Measurements from ENCODE around the gene CEP250.

The CEP250 gene

GRCh38 chr20:35463455-35464300 is 8.3 kb downstream of the CEP250 start:
- TF ChIP-seq, protein P1, sequence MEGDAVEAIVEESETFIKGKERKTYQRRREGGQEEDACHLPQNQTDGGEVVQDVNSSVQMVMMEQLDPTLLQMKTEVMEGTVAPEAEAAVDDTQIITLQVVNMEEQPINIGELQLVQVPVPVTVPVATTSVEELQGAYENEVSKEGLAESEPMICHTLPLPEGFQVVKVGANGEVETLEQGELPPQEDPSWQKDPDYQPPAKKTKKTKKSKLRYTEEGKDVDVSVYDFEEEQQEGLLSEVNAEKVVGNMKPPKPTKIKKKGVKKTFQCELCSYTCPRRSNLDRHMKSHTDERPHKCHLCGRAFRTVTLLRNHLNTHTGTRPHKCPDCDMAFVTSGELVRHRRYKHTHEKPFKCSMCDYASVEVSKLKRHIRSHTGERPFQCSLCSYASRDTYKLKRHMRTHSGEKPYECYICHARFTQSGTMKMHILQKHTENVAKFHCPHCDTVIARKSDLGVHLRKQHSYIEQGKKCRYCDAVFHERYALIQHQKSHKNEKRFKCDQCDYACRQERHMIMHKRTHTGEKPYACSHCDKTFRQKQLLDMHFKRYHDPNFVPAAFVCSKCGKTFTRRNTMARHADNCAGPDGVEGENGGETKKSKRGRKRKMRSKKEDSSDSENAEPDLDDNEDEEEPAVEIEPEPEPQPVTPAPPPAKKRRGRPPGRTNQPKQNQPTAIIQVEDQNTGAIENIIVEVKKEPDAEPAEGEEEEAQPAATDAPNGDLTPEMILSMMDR (IDR thresholded peaks at IDR 0.05; ENCODE audit: extremely low read depth, insufficient read depth, missing control alignments), result peak; percentile 74
- peak; percentile 67 for DNase-seq (ENCODE audit: low spot score)
- in situ Hi-C loops (cut with MboI; ENCODE audit: low pct_unique_long_range_greater_than_20kb, low sequenced_read_pairs, unreplicated experiment), result no loop called here

DNA sequence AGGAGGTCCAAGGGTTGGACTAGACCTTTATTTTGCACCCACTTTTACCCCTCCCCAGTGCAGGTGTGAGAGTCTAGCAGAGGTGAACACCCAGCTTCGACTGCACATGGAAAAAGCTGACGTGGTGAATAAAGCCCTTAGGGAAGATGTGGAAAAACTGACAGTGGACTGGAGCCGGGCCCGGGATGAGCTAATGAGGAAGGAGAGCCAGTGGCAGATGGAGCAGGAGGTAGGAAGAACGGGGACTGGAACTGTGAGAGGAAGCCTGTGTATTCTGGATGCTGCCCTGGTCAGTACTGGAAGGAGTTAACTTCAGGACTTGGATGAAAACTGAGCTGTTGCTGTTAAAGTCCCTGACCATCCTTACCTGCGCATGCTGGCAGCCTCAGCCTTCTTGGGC is 10.6 kb downstream of the CEP250 start:
- no peak for DNase-seq (ENCODE audit: low spot score)
- TF ChIP-seq, protein P1 (IDR thresholded peaks at IDR 0.05; ENCODE audit: extremely low read depth, insufficient read depth, missing control alignments), result no peak
- in situ Hi-C loops (cut with MboI; ENCODE audit: low pct_unique_long_range_greater_than_20kb, low sequenced_read_pairs, unreplicated experiment), result no loop called here

DNA sequence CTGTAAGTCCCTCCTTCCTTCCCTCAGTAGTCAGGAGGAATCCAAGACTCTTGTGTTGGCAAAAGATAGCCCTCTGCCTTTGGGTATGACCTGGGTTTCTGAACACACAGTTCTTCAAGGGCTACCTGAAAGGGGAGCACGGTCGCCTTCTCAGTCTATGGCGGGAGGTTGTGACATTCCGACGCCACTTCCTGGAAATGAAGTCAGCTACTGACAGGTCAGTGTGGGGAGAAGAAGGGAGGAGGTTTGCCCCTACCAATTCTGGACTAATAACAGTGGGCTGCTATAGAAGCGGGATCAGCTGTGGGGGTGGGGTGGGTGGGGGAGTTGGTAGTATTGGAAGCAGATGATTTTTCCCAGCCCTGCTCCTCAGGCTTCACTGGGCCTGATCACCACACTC is 11.5 kb downstream of the CEP250 start:
- DNase-seq (ENCODE audit: low spot score), result no peak
- in situ Hi-C loops (cut with MboI; ENCODE audit: low pct_unique_long_range_greater_than_20kb, low sequenced_read_pairs, unreplicated experiment), result no loop called here
- TF ChIP-seq, protein P1 (IDR thresholded peaks at IDR 0.05; ENCODE audit: extremely low read depth, insufficient read depth, missing control alignments), result no peak

DNA sequence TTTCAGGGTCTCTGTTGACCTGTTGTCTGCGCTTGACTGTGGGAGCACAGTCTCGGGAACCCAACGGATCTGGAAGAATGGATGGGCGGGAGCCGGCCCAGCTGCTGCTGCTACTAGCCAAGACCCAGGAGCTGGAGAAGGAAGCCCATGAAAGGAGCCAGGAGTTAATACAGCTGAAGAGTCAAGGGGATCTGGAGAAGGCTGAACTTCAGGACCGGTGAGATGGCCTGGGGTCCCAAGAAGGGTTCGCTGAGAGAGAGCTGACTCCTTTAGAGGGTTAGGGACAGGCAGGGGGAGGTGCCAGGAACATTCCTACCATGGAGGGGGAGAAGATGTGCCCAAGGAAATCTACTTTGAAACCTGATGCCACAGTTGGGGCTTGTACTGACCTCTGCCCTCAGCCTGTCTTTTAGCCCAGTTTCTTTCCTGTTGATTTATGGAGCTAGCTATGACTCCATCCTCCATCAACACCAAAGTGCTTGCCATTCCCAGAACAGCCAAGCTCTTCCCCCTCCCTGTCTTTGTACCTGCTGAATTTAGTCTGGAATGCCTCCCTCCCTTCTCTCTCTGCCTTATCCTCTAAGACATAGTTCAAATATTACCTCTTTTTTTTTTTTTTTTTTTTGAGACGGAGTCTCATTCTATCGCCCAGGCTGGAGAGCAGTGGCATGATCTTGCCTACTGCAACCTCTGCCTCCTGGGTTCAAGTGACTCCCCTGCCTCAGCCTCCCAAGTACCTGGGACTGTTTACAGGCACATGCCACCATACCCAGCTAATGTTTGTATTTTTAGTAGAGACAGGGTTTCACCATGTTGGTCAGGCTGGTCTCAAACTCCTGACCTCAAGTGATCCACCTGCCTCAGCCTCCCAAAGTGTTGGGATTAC is 12.2 kb downstream of the CEP250 start:
- DNase-seq (ENCODE audit: low spot score), result no peak
- in situ Hi-C loops (cut with MboI; ENCODE audit: low pct_unique_long_range_greater_than_20kb, low sequenced_read_pairs, unreplicated experiment), result no loop called here

DNA sequence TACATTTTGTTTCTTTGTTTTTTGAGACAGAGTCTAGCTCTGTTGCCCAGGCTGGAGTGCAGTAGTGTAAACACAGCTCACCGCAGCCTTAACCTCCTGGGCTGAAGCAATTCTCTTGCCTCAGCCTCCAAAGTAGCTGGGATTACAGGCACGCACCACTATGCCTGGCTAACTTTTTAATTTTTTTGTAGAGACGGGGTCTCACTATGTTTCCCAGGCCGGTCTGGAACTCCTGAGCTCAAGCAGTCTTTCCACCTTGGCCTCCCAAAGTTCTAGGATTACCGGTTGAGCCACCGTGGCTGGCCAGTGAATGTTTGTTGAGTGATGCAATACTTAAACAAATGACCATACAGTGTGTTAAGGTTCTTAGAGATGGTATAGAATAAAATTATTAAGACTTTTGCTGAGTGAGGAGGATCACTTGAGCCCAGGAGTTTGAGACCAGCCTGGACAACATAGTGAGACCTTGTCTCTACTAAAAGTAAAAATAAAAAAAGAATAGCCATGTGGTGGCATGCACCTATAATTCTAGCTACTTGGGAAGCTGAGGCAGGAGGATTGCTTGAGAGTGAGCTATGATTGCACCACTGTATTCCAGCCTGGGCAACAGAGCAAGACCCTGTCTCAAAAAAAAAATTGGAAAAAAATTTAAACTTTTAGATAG is 13.4 kb downstream of the CEP250 start:
- TF ChIP-seq, protein P1 (IDR thresholded peaks at IDR 0.05; ENCODE audit: extremely low read depth, insufficient read depth, missing control alignments), result no peak
- in situ Hi-C loops (cut with MboI; ENCODE audit: low pct_unique_long_range_greater_than_20kb, low sequenced_read_pairs, unreplicated experiment), result no loop called here
- no peak for DNase-seq (ENCODE audit: low spot score)

More for the DNA sequence above, 12.2 kb downstream of the CEP250 start:
- TF ChIP-seq, protein P1 (IDR thresholded peaks at IDR 0.05; ENCODE audit: extremely low read depth, insufficient read depth, missing control alignments), result no peak

GRCh38 chr20:35472209-35472608 is 16.8 kb downstream of the CEP250 start:
- in situ Hi-C loops (cut with MboI; ENCODE audit: low pct_unique_long_range_greater_than_20kb, low sequenced_read_pairs, unreplicated experiment), result no loop called here
- TF ChIP-seq, protein P1 (IDR thresholded peaks at IDR 0.05; ENCODE audit: extremely low read depth, insufficient read depth, missing control alignments), result no peak
- no peak for DNase-seq (ENCODE audit: low spot score)
